Stimulated activated CD4-positive, alpha-beta T cell treated with anti-CD3 and anti-CD28 coated beads, Interleukin-1b, Interleukin-23, amount 100 ng/mL, for 1 hour (primary cell): ENCODE data around the gene SLC38A11.
"Not testable (repeated sequence)": the region's sequence is repeated elsewhere in the genome, so short reads cannot be mapped to it uniquely, and the experiment has no call there.

Source experiments
- DNase-seq, 2 donors: peaks; one replicate each; pipeline ENCODE4 v3.0.0-alpha.2; 2020; ENCODE audit warnings: low read depth in 2 of 2

Gene SLC38A11, protein sequence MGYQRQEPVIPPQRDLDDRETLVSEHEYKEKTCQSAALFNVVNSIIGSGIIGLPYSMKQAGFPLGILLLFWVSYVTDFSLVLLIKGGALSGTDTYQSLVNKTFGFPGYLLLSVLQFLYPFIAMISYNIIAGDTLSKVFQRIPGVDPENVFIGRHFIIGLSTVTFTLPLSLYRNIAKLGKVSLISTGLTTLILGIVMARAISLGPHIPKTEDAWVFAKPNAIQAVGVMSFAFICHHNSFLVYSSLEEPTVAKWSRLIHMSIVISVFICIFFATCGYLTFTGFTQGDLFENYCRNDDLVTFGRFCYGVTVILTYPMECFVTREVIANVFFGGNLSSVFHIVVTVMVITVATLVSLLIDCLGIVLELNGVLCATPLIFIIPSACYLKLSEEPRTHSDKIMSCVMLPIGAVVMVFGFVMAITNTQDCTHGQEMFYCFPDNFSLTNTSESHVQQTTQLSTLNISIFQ

DNA sequence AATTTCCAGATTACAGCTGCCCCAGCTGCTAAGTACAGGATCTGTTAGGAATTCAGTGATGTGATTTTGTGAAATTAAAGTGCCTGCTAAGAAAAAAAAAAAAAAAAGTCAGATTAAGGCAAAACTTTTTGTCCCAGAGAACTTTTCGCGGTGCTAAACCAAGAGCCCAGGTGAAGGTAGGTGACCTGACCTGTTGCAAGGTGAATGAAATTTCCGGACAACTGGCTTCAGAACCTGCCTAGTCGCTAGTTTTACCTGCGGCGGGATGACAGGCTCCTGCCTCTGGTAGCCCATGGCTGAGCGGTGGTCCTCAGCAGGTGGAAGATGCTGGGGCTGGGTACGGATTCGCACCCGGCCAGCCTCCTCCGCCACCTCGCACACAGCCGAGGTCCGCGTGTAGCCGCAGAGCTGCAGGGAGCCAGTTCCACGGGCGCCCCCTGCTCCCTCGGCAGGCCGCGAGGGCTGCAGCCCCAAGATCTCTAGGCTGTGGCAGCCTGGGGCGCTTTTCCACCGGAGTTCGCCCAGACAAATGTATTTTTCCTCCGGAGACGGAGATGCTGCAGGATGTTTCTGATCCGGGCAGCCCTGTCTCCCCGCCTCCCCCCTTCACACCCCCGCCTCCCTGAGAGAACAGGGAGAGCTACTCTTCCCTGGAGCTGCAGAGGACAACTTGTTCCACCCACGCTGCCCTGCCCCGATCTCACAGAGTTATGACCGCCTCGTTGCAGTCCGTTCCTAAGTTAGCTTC, at the start of gene SLC38A11:
Gene SLC38A11 (minus strand): TSS at position 572 of the 748 bp plus-strand sequence. CDS start 278 bp downstream, at position 294.
- no peak for DNase-seq

DNA sequence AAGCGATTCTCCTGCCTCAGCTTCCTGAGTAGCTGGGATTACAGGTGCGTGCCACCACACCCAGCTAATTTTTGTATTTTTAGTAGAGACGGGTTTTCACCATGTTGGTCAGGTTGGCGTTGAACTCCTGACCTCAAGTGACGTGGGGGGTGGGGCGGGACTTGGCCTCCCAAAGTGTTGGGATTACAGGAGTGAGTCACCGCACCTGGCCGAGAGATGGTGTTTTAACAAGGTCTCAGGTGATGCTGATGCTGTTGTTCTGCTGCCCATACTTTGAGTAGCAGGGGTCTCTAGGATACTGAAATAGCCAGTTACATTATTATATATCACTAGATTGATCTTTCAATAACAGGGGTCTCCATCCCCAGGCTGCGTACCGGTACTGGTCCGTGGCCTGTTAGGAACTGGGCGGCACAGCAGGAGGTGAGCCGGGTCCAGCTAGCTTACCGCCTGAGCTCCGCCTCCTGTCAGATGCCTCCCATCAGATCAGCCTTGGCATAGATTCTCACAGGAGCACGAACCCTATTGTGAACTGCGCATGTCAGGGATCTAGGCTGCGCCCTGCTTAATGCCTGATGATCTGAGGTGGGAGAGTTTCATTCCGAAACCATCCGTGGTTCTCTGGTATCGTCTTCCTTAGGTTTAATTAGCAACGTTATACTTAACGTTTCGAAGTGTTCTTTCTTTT, 48.3 kb upstream of the SLC38A11 start:
- DNase-seq, result no peak

DNA sequence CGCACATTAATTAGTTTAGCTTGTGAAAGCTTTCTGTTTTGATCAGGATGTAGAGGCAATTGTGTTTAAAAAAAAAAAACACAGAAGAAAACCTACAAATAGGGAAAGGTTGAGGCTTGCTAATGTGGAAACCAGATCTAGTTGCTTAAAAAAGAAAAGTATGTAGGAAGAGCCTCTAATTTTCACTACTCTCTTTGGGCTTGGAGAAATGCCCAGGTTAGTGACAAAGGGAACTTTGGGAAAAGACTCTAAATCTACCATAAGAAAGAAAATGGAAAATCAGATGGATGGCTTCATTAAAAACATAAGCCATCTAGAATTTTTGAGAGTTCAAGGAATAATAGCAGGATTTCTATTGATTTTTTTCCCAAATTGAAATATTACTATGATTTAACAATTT, 47.3 kb upstream of the SLC38A11 start:
- DNase-seq, result no peak

DNA sequence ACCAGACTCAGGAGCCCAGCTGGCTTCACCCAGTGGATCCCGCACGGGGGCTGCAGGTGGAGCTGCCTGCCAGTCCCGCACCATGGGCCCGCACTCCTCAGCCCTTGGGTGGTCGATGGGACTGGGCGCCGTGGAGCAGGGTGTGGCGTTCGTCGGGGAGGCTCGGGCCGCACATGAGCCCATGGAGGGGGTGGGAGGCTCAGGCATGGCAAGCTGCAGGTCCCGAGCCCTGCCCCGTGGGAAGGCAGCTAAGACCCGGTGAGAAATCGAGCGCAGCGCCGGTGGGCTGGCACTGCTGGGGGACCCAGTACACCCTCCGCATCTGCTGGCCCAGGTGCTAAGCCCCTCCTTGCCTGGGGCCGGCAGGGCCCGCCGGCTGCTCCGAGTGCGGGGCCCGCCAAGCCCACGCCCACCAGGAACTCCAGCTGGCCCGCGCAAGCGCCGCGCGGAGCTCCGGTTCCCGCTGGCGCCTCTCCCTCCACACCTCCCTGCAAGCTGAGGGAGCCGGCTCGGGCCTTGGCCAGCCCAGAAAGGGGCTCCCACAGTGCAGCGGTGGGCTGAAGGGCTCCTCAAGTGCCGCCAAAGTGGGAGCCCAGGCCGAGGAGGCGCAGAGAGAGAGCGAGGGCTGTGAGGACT, 39.5 kb upstream of the SLC38A11 start:
- not testable (repeated sequence) for DNase-seq

DNA sequence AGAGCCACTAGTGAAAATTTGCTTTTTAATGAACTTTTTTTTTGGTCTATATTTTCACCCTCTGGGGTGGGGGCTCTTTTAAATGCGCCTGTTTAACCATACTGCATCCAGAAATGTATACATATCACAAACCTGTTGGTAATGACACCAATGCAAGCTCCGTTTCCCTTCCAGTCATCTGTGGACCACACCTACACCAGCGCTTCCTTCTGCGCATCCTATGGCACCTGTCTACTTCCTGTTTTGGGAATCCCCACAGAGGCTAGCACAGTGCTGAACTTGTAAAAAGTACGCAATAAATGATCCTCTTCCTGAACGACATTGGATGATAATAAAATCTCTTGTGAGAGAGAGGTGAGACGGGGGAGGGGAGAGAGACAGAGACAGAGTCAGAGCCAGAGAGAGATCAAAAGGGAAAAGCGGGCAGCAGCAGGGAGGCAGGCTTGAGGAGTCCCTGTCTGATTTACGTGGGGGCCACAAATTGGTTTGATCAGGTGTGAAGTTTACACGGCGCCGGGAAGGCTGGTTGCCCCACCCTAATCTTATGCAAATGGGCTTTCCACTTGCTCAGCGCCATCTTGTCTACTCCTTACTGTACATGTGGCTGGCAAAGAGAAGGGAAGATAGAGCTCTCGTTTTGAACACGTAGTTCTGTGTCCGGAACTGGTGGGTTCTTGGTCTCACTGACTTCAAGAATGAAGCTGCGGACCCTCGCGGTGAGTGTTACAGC, 38.1 kb upstream of the SLC38A11 start:
- no peak for DNase-seq

DNA sequence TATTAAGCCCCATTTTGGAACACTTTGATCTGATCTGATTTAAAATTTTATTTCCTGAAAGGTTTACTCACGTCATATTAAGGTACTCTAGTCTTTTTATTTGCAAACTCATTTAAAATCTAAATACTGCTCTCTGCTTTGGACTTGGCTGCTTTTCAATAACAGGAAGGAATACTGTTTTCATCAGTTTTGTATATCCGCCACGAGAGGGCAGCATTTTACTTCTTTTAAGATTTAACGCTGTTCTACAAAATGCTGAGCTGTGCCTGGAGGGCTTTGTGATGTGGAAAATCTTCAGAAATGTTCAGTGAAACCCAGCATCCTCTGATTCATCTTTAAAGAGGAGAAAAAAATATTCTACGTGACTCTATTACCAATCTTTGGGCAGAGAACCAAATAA, 37.5 kb upstream of the SLC38A11 start:
- no peak for DNase-seq

DNA sequence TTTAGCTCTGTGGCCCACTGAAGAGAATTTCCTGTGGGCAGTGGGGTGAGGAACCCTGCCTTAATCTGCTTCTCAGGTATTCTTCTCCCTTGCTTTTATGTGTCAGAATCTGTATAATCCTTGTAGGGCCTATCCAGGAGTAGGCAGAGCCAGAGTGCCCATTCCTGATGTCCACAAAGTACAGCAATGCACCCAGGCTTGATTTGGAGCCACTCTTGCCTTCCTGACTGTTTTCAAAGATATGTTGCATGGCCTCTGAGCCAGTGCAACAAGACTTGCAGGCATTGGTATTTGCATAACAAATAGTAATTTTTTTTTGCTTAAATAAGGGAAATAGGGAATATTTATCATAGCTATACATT, 36.7 kb upstream of the SLC38A11 start:
- not testable (repeated sequence) for DNase-seq

DNA sequence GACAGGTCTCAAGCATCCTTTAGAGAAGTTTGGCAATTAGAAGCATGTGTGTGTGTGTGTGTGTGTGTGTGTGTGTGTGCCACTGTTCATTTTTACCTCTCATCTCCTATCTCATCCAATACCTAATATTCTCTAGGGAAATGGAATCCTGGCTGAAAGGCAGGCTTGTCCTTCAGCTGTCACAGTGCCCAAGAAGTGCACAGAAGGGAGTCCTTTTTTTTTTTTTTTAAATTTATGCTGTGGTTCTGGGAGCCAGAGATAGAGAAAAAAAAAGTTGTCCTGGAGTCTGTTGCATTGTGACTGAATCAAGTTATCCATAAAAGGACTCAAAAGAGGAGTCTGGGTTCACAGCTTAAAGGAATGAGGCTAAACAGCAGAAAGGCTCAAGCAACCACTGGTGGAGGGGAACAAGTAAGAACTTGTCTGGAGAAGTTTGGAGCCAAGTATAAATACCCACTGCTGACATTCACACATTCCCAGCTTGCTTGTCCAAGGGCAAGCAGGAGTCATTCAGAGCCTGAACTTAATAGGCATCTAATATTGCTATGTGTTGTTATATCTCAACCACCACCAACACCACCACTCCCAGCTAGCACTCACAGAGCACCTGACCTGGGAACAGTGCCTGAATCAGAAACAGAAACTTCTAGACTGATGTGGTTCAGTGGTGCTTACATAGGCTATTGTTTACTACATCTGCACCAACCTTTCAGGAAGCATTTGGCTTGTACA, 36.2 kb upstream of the SLC38A11 start:
- DNase-seq, result not testable (repeated sequence)

DNA sequence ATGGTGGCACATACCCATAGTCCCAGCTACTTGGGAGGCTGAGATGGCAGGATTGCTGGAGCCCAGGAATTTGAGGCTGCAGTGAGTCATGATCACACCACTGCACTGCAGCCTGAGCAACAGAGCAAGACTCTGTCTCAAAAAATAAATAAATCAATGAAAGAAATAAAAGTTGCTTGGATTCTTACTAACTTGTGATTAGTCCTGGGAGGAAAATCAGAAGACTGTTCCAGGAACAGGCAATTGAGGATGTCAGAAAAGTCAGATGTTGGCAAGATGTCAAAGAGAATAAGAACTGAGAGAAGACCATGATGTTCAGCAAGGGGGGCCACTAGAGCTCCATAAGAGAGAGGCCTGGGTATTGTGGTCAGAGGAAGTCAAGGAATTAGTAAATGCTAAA, 35.6 kb upstream of the SLC38A11 start:
- DNase-seq, result not testable (repeated sequence)

DNA sequence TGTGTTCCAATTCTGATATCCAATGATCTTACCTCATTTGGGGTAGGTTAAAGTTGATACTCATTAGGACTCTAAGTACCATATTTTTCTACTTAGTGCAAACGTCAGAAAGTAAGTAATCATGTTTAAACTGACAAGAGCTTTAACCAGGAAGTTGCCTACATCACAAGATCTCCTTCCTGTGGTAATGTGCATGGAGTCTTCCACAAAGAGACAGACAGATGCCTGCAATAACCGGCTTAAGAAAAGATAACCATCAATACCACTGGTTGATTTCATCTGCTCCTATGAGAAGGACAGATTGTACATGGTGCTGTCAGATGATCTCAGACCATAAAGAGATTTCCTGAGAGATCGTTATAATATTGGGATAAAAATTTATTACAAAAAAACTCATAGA, 33.5 kb upstream of the SLC38A11 start:
- DNase-seq, result not testable (repeated sequence)

DNA sequence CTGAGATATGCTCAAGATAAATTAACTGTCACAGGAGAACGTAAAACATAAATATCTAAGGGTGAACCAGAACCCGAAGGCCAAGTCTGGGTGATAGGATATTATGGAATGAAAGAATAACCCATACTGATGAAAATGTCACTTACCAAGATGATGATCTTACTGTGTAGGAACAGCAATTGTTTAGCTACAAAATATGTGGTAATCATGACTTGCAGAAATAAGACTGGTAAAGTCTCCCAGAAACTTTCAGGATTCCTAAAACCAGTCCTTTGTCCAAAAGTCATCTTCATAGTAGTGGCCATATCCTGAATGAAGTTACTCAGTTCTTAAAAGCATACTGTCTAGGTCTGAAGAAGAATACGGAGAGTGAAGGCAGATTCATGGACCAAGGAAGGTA, 30.7 kb upstream of the SLC38A11 start:
- DNase-seq, result not testable (repeated sequence)

DNA sequence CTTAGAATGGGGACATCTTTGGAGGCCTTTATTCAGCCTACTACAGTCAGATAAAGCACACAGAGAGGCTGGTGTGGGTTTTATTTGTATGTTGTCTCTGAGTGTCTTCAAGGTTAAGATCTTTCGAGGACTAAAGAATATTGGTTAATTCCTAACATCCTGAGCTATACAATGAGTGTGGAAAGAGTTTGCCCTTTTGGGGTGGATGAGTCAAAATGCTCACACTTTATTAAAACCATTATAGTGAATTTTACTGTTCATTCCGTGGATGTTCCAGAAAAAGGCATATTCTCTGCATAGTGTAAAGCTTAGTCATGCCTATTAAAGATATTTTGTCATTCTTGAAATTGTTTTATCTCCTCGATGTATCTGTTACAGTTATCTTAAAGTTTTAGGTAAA, 29.1 kb upstream of the SLC38A11 start:
- DNase-seq, result no peak

DNA sequence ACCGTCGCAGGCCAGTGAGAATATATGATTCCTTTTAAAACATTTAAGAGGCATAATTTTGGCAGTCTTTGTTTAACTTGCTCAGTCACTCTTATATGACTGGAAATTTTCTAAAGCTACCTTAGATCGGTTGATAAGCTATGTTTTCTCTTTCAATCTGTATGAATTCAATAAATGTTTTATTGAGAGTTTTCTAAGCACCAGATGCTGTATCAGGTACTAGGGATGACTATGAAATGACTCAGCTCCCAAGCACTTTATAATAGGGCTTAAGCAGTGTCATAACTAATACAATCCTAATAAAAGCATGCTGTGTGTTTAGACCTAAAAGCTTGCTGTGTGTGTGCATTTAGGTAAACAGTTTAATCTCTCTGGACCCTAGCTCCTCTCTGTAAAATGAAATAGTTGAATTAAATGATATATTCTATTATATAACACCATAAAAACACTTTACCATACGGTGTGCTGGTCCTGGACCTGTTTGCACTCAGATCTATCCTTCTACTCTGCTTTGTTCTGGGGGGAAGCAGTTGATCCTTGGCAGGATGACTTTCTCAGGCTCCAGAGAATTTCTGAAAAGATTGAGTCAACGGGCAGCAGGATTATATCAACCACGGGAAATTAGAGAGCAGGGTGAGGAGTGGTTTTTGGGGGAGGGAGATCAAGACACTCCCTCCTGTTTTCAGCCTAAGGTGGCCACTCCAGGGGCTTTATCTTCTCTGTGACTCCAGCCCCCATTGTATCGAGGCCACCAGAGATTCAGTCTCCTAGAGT, 26.1 kb upstream of the SLC38A11 start:
- no peak for DNase-seq

DNA sequence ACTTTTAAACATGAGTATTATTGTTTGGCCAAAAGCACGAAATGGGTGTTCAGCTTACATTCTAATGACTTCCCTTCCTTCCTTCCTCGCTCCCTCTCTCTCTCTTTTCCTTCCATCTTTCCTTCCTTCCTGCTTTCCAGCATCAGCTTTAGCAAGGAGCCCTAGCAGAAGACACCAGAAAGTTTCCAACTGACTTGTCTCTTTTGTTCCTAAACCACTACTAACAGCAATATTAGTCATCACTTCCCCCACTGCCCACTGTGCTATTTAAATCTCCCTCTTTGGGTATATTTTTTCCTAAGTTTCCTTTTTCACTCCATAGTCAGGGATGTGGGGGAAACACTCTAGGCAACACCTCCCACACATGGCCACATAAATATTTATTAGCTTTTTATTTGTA, 25.4 kb upstream of the SLC38A11 start:
- DNase-seq, result not testable (repeated sequence)

DNA sequence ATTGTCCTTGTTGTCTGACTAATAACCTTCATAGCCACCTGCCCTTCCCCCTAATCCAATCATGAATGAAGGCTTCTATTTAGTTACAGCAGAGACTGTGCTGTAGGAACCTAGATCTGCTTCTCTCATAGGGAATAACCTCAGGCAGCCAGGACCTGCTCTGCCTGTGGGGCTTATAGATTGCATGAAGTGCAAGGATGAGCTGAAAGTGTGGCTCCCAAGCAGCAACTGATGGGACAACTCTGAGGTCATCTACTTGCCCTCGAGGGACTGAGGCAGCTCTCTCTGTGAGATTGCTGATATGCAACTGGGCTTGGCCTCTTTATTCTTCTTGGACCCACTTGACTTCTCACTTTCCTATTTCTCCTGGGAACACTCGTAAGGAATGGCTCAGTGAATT, 23.8 kb upstream of the SLC38A11 start:
- no peak for DNase-seq

DNA sequence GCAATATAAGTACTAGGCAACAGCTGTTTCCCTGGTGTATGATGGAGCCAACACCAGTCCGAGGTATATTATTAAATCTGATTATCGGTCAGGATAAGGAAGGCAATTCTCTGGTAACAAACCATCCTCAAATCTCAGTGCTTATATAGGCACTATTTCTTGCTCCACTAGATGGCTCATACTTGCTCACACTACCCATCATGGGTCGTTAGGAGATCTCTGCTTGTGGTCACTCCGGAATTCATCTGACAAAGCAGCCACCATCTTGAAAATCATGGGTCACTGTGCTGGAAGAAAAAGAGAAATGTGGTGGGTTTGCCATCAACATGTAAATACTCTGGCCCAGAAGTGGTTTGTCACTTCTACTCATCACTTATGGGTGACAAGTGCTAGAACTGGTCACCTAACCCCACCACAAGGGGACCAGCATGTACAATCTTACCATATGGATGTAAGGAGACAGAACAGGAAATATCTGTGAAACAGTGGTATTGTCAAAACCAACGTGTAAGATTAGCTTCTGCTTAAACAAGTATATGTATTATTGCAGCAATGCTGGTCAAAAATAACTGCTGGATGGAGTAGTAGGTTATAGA, 21.6 kb upstream of the SLC38A11 start:
- not testable (repeated sequence) for DNase-seq

DNA sequence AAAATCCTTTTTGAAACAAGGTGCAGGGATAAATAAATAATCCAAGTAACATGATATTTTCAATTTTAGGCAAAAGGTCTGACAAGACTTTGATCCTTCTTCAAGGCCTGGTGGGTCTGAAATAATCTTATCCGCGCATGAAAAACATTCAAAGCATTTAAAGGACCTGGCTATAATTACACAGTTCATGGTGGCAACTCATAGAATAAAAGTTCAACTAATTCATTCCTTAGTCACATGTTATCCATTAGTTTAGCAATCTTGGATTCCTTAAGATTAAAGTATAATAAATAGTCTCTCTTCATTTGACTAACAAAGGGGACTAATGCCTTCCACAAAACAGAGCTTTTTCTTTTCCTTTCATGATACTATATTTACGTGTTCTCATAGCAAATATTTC, 21.0 kb upstream of the SLC38A11 start:
- no peak for DNase-seq

DNA sequence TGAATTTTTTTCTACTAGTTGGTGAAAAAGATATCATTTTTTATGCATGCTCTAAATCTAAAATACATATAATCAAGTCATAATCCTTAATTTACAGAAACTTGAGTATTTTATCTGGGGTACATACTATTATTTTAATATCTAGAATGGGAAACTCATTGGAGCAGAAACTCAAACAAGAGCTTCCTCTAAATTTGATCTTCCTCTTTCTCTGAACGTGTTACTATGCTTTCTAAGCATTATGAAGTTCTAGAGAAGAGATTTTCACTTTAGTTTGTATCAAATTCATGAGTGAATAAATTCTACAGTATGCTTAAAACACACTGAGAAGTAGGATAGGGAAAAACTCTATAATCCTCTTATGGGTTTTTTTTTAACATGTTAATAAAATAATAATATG, 20.6 kb upstream of the SLC38A11 start:
- DNase-seq, result no peak

DNA sequence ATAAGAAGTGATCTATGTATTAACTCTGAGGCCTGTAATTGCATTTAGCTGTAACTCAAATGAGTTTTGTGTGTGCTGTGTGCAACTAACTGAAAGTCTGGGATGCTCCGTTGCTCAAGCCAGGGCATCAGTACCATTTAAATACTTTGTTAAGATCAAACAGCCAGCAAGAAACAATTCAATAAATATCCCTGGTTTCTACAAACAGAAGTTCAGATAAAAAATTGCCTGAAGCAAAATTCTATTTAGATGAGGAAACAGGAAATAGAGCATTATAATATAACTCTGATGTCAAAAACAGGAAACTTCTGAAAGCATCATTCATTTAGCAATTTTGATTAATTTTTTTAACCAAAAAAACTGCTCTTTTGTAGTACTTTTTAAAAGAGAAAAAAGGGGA, 18.9 kb upstream of the SLC38A11 start:
- DNase-seq, result no peak
